NCI-H2081 treated with DMSO at 0.1 percent for 48 hours (cell line): ENCODE measurements around the gene LAMA3.
"Not testable (repeated sequence)": the region's sequence is repeated elsewhere in the genome, so short reads cannot be mapped to it uniquely, and the experiment has no call there.

Experiments
- DNase-seq: peaks from one replicate; lab custom pipeline; 2025; lab: John Stamatoyannopoulos, UW

The LAMA3 gene

DNA sequence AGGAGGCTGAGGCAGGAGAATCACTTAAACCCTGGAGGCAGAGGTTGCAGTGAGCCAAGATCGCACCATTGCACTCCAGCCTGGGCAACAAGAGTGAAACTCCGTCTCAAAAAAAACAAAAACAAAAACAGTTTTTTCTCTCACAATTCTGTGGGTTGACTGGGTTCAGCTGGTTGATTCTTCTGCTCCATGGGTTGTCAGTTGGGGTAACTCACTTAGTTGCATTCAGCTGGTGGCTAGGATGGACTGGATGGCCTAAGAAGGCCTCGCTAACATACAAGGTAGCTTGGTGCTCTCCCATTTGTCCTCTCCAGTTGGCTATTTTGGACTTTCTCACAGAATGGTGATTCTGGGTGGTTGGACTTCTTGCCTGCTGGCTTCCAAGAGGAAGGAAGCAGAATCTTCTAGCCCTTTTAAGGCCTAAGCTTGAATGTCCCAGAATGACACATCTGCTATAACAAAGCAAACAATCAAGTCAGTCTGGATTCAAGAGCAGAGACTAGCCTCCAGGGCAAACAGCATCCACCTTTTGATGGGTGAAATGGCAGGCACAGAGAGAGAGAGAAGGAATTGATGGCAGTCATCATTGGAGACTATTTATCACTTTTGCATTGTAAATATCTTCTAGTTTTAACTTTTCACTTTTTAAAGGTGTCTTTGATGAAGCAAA is 17.9 kb downstream of the LAMA3 start:
- DNase-seq = no peak

DNA sequence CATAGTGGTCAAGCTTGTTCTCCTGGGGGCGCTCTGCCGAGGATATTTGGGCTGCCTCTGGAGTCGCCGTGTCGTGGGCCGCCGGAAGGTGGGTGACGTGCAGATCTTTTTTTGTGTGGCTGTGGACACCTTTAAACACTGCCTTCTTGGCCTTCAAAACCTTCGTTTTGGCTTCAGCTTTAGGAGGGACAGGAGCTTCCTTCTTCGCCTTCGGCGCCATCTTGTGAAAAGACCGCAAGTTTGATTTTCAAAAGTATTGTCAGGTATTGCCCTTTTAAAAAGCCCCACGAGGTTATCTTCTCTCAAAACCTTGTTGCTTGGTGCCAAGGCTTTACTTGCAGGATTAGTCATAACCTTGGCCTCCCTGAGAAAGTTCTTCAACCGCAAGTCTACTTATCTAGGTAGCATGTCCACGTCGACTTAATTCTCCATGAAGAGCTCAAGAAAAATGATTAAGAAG is 20.8 kb downstream of the LAMA3 start:
- DNase-seq = no peak

DNA sequence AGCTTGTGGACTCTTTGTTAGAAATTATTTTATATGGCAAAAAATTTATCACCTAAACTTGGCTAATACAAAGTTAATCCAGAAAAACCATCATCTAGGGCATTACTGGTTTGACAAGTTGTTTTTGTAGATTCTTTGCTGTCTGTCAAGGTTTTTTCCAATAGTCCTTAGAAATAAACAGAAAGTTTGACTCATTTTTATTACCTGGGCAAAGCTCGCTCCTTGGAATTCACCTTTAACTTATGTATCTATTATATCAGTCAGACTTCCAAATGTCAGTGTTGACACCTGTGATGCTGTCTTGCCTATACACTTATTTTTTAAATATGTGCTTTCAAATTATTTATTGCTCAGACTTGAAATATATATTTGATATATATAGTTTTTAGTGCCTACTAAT is 21.7 kb downstream of the LAMA3 start:
- no peak for DNase-seq

DNA sequence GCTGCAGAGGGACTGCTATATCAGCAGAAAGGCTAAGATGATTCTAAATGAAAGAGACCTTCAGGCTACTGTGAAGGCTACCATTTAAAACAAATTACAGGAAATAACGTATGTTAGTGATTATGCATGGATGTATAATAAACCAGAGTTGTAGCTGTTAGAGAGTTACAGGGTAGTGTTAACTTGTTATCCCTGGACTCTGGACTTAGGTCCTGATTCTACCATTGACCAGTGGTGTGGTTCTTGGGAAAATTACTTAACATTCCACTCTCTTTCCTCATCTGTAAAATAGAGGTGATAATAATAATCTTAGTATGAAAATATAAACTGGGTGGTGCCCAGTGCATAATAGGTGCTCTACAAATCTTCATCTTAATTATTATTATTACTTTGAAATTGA is 22.2 kb downstream of the LAMA3 start:
- no peak for DNase-seq

DNA sequence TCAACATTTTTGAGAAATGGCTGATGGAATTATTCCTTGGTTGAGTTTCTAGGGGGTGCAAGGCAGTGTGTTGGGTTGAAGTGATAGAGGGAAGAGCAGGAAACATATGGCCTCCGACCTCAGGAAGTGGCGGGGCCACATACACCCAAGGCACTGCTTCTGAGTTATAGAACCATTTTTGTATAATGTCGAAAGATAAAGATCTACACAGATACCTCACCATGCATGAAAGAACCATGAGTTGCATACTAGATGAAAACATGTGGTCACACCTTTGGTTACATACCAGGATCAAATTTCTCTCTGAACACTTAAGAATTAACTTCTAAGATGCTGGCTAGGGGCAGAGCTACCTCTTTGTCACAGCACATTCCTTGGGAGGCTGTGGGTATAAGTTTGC is 23.2 kb downstream of the LAMA3 start:
- no peak for DNase-seq

DNA sequence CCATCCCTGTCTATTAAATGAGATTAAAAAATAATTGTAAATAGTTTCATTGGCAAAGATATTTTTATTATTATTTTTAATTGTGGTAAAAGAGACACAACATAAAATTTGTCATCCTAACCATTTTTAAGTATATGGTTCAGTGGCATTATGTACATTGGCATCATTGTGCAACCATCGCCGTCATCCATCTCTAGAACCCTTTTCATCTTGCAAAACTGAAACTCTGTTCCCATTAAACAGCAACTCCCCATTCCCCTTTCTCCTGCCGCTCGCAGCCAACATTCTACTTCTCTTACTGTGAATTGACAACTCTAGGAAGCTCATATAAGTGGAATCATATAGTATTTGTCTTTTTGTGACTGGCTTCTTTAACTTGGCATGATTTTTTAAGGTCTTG is 25.3 kb downstream of the LAMA3 start:
- DNase-seq = no peak

DNA sequence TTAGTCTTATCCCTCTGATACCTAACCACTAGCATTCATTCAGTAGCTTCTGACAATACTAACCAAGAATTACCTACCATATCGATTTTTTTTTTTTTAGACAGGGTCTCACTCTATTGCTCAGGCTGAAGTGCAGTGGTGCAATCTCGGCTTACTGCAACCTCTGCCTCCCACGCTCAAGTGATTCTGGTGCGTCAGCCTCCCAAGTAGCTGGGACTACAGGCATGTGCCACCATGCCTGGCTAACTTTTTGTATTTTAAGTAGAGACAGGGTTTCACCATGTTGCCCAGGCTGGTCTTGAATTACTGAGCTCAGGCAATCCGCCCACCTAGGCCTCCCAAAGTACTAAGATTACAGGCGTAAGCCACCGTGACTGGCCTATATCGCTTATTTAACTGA is 26.8 kb downstream of the LAMA3 start:
- not testable (repeated sequence) for DNase-seq

DNA sequence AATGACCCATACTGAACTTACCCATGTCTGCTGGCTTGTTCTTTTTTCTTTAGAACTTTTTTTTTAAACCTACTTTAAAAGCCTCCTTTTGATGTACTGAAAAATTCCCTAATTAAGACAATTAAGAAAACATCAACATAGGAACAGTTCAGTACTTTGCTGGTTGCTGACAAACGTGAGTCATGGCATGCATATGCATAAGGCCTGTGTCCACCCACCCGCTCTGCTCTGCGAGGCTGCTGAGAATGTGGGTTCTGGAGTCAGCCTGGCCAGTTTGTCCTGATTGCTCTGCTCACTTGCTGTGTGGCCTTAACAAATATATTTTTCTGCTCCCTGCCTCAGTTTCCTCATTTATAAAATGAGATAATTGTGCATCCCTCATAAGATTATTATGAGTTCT is 27.3 kb downstream of the LAMA3 start:
- no peak for DNase-seq

DNA sequence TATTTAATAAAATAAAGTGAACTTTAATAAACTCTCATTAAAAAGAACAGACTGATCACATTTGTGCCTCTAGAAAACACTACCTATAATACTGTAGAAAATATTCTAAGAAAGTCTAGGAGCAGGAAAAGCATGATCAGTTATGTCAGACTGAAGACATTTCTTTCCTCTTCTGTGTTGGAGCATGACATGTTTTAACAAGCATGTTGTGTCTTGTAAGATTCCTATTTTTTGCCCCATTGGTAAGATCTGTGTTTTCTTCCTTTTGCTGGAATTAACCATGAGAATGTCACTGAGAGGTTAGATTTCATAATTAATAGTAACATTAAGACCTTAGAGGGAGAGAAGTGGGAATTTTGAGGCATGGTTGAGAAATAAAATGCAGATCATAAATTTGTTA is 27.7 kb downstream of the LAMA3 start:
- DNase-seq = no peak

DNA sequence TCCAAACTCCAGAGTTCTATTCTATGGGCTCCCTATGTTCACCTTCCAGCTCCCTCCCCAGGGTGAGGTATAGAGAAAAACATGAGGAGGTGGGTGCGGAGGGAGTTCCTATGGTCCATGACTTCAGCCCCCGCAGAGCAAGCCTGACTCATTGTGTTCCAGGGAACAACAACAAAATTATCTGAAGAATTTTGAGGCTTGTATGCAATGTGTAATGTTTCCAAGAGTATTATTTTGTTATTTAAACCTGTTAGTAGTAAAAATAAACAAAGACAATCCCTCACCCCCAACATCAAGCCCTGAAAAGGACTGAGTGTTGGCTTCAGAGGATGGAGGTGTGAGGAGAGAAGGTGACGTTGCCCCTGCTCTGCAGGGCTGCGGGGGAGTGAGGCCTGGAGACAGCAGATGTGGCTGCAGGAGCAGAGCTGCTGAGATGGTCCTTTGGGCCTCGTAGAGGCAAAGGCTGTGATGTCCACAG is 29.0 kb downstream of the LAMA3 start:
- DNase-seq = no peak

DNA sequence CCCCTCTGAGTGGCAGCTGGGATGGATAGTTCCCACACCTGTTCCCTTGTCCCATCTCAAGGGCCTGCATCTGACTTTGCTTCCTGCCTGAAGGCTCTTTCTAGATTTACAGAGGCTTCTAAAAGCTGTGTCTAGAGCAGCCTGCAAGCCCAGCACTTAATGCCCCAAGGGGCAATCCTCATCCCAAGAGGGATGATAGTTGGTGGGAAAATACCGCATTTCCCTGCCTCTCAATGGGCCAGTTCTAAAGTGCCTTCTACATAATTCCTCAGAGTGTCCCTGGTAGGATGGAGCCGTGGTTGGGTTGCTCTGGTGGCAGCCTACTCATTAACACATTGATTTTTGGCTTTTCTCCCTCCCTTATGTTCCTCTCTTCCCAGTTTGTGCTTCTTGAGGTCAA is 29.5 kb downstream of the LAMA3 start:
- no peak for DNase-seq

DNA sequence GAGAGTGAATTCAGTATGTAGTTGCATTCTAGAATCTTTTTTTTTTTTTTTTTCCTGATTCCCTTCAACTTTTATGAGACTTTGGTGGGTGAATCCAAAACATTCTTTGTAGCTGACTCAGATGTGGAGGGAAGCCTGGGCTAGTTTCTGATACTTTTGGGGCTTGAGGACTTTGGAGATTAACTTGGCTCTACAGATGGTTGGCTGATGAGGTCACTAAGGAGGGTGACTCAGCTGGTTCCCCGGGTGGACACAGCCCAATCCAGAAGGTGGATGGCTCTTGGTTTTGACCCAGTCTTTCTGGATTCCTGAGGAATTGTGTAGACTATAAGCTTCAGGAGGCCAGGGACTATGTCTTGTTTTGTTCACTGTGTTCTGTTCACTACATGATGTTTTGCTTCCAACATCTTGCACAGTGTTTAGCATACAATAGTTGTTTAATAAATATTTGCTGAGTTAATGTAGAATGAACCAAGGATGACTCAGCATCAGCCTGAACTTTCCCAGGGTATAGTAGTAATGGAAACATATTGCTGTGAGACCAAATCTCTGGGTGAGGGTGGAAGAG is 30.5 kb downstream of the LAMA3 start:
- DNase-seq = no peak

DNA sequence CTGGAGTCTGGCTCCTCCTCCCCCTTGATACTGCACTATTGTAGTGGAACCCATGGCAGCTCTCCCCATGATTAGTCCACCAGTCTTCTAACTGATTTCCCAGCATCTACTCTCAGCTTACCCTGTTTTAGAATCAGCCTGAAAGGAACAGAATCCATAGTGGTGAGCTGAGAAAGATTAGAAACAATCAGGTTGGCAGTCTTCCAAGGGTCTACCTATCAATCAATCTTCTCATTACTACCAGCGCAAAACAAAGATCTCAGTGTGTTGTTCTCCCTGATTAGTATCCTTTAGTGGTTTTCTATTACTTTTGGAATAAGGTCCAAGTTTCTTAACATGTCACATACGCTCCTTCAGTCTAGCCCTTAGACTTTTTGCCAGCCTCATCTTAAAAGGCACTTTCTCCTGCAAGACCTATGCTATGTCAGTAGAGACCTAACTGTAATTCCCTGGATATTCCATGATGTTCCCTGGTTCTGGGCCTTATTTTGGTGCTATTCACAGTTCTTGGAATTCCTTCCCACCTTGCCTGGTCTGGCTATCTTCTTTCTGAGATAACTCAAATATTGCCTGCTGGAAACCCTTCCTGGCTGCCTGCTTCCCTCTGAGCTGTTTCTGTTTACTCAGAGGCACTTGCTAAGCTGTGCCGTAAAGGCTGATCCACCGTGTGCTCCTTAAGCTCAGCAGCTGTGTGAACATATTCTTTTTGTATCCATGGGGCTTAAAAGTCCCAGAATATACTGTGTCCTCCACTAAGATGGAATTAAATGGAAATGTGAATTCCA is 32.6 kb downstream of the LAMA3 start:
- DNase-seq = no peak

DNA sequence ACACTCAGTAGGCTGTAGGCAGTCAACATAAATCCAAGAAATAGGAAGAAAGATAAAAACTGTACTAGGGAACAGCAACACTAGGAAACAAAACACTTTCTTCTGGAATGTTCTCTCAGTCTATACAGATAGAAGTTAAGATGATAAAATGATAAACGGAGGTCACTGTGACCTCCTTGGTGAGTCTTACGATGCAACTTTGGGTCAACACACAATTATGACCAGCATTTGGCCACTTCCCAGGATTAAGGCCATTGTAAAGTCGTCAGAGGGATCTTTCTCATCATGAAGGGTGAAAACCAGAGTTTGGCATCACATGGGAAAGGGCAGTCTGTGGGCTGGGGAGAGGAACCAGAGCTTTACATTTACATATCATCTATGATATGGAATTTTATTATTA is 33.4 kb downstream of the LAMA3 start:
- DNase-seq = no peak

DNA sequence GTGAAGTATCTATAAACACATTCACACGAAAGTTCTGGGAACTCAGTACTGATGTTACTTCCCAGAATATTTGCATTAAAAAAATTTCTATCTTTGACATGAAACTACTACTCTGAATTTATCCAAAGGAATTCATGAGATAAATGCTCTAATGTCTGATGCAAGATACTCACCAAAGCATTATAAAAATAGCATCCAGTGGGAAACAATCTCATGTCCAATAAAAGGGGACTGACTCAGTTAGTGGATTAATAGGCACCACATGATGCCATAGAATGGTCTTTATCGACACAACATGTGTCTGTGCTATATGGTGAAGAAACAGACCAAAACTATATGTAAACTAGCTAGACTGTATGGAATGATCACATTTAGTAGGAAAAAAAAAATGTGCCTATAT is 33.9 kb downstream of the LAMA3 start:
- DNase-seq = no peak

DNA sequence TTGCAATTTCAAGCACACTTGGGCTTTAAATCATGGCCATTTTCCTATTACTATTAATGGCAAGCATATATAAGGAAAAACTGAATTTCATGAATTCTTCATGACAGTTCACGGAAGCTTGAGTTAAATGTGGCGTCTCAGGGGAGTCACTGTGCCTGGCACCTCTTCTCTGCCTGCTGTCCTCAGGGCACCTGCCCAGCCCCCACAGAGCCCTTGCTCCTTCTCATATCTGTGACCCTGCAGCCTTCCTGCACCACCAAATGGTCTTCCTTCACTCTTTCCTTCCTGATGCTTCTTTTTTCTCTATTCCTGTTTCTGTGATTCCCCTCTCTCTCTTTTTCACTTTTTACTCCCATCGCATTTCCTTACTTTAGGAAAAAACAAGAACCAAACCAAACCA is 35.4 kb downstream of the LAMA3 start:
- DNase-seq = no peak

DNA sequence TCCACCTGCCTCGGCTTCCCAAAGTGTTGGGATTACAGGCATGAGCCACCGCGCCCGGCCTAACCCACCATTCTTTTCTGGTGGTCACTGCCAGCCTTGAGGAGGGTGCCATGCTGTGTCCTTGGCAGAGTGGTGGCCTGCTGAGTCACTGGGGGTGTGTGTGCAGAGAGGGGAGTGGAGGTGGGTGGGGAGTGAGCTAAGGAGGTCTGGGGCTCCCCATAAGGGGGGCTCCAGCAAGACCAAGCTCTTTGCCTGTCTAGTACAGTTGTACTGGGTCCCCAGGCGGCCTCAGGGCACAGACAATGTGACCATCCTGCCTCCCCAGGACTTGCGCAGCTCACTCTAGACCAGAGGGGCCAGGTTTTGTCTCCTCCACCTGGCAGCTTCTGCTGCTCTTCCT is 36.1 kb downstream of the LAMA3 start:
- DNase-seq = no peak

DNA sequence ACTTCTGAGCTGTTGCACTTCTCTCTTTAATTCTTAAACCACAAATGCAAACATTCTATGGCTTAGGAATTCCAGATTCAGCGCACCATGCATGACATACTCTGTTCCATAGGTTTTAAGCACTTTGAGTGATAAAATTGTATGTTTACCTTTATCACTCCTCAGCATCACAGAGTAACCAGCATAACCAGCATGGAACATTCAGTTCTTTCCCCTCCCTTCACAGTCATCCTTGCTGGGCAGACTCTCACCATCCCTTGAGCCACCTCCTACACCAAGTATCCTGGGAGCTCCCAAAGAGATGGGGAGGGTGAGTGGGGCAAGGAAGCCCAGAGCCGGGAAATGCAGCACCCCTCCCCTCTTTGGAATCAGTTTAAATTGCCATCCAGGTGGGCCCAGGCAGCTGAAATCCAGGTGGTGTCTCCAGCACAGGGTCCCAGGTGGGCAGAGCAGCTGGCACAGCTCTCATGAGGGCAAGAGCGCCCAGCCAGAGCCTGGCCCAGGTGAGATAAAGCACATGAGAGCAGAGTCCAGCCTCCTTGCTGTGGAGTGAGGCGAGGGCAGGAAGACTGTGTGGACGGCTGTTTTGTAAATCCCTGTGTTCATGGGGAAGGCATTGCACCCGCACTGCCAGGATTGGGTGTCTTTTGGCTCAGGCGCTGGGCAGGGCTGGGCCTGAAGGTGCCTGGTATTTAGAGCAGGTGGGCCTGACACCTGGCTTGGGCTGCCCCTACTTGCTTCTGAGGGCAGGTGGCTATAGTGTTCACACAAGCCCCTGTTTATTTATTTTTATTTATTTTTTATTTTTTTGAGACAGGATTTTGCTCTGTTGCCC is 36.8 kb downstream of the LAMA3 start:
- no peak for DNase-seq

DNA sequence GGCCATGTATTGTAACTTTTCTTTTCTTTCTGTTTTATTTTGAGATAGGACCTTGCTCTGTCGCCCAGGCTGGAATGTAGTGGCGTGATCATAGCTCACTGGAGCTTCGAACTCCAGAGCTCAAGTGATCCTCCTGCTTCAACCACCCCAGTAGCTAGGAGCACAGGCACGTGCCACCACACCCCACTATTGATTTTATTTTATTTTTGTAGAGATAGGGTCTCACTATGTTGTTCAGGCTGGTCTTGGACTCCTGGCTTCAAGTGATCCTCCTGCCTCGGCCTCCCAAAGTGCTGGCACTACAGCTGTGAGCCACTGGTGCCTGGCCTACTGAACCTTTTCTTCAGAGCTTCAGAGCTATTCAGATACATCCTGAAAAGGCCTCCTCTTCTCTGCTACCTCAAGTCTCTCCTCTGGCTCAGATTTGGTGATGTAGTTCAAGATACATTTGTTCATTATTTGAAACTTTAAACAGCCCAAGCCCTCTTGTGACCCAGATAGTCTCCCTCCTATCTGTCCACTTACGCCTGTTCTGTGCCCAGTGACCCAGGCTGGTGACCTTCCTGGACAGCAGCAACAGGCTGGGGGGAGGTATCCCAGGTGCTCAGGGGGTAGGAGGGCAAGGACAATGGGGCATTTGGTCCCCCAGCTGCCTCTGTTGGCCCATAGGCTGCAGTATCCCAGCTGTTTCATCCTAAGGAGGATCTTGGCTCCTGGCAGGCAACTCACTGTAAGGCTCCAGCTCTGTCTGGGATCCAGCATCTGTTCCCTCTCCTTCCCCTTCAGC is 38.6 kb downstream of the LAMA3 start:
- no peak for DNase-seq

DNA sequence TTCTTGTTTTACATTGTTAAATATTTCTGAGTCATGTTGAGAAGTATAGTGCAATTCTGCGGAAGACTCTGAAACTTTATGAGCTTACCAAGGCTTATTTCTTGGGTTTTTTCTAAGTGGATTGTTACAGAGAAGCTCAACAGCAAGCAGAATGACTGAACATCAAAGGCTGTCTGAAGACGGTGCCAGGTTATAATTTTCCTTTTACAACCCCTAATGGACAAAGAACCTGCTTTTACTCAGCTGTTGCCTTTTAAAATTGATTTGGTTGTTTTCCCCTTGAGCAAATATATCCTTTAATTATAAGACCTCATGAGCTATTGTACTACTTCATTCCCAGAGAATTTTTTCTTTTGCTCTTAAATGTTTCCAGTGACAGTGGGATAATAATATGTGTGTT is 41.6 kb downstream of the LAMA3 start:
- no peak for DNase-seq

DNA sequence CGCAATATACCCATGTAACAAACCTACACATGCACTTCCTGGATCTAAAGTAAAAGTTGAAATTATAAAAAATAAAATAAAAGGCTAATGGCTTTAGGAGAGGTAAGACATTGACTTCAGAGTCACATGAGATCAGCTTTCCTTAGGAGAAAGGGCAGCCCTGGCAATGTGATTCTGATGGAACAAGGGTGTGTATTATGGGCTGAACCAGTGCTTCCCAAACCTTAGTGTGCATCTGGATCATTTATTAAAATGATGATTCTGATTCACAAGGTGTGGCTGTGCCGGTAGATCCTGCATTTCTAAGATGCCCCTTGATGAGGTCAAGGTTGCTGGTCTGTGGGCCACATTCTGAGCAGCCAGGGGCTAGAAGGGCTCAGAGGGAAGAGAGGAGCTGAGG is 42.6 kb downstream of the LAMA3 start:
- no peak for DNase-seq

DNA sequence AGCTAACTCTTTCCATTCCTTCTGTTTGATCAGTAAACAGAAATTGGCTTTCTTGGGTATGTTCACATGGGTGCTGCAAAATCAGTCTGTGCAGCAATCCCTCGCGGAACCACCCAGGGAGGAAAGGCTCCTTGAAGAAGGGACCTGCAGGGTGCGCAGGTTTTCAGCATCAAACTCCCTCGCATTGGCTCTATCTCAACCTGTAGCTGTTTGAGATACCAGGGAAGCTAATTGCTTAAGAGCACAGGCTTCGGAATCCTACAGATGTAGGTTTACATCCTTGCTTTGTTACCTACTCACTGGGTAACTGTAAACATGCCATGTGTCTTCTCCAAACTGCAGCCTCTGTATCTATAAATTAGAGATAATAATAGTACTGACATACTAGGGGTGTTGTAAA is 43.2 kb downstream of the LAMA3 start:
- no peak for DNase-seq
